GM18519 (cell line): Measurements from ENCODE around the gene VEPH1.

Experiments
- ATAC-seq: cut with Tn5 transposase; IDR thresholded peaks from one replicate; pipeline ENCODE4 v1.9.1; 2021; ENCODE audit warnings: mild to moderate bottlenecking, moderate library complexity; ENCODE audit not compliant: unreplicated experiment, low FRiP score

VEPH1 gene

DNA sequence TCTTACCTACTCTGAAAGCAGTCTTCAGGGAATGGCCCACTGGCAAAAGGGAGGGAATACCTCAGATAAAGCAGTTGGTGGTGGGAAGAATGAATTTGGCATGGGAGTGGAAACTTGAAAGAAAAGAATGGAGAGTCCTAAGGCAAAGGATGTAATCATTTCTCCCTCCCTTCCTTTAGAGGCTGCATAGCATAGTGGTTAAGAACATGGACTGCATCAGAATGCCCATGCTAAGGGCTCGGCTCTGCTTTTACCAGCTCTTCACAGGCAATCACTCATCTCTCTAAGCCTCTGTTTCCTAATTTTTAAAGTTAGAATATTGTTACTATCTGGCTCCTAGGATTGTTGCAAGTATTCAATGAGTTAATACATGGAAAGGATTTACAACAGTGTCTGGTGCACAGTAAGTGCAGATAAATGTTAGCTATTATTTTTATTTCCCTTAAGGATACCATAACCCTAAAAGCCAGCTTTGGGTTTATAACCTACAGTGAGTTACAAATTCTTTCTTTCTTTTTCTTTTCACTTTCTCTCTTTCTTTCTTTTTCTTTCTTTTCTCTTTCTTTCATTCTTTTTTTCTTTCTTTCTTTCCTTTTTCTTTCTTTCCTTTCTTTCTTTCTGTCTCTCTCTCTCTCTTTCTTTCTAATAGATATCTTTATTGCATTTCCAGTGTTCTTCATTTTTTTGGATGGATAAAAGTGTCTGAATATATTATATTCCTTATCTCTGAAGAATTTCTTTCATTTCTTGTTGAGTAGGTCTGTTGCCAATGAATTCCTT lies 23.6 kb downstream of the VEPH1 start:
- ATAC-seq, result no peak

GRCh38 chr3:157477441-157477840 lies 25.8 kb downstream of the VEPH1 start:
- ATAC-seq, result no peak

- ATAC-seq, result no peak
These were observed 27.2 kb downstream of the VEPH1 start for GRCh38 chr3:157475921-157476414.

DNA sequence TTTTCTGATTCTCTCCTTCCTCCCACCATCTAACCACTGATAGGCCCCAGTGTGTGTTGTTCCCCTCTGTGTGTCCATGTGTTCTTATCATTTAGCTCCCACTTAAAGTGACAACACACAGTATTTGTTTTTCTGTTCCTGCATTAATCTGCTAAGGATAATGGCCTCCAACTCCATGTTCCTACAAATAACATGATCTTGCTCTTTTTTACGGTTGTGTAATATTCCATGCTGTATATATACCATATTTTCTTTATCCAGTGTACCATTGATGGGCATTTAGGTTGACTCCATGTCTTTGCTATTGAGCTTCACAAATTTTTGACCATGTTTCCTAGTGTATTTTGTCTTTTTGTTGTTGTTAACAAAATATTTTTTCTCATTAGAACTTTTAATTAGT lies 30.6 kb downstream of the VEPH1 start:
- no peak for ATAC-seq

- no peak for ATAC-seq
These were observed 32.2 kb downstream of the VEPH1 start for GRCh38 chr3:157471064-157471463.

- no peak for ATAC-seq
These were observed 33.5 kb downstream of the VEPH1 start for GRCh38 chr3:157469561-157470294.

- ATAC-seq, result no peak
These were observed 36.0 kb downstream of the VEPH1 start for GRCh38 chr3:157467200-157467599.

DNA sequence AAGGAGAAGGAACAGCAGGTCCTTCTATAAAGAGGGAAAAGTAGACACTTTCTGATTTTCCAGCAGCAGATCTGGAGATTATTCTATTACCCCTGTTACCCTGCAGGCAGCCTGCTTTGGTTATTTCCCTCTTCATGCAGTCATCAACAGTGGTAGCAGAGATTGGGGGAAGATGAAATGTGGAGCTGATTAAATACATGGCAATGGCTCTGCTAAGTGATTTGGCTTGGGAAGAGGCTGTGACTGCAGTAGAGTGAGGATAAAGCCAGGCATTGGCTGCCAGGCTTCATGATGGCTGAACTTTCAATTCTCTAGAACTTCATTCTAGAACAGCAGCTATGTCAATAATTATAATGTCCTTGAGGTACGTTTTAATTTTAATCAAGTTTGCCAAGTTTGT lies 37.5 kb downstream of the VEPH1 start:
- ATAC-seq, result no peak

- ATAC-seq, result no peak
These were observed 38.9 kb downstream of the VEPH1 start for GRCh38 chr3:157464321-157464720.

DNA sequence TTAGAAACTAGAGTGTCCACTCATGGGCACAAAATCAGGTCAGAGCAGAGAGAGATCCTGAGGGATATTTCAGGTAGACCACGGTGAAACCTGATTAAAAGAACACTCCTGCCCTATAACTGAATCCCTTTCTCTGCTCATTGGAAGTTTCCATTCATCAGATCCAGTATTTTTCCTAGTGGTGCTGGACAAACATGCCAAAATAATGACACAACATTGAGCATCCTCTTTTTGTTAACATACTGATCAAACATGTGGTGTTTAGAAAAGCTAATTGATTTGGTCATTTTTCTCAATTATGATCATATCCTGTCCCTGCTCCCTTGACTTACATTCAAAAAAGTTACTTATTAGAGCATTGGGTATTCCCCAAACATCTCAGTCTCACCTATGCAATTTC lies 39.4 kb downstream of the VEPH1 start:
- no peak for ATAC-seq

DNA sequence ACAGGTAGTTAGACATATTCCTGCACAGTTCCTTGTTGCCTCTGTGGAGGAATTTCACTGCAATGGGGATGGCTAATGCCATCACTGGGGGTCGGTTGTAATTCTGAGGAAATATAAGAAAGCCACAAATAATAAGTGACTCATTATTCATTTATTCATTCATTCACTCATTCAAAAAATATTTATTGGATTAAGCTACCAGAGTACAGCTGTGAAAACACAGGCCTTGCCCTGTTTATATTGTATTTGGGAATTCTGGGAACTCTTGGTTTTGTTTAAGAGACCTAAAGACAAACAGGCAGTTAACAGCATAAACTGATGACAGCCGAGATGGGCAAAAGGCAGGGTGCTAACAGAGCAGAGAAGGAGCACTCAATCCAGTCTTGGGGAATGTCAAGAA lies 43.0 kb downstream of the VEPH1 start:
- no peak for ATAC-seq

DNA sequence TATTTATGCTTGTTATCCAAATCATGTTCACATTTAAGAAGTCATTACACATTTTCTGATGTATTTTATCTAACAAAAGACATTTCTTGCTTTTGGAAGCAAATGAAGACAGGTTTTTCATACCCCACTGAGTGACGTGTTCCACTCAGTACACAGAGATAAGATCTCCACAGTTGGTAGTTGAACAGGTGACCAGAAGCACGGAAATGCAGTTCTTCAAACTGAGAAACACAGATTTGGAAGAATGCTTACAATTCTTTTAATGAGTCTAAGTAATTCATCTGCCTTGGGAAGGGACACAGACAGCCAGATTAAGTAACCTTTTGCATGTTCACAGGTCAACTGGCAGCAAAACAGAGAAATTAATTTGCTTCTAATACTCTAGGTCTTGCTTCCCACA lies 43.5 kb downstream of the VEPH1 start:
- no peak for ATAC-seq

DNA sequence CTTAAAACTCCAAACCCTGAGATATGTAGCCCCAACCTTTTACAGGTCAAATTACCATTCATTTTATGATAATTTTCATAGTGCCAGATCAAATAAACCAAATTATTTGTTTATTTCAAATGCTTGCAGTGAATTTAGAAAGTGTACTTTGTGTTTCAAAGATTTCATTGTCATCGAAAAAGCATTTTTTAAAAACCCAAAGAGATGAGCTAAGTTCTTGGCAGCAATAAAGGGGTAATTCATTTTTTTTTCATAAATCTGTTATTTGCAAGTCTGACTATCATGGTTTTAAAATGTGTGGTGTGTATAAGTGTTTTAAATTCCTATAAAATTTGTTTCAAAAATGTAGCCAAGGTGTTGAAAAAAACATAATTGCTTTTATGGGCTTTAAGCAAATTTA lies 49.4 kb downstream of the VEPH1 start:
- no peak for ATAC-seq

DNA sequence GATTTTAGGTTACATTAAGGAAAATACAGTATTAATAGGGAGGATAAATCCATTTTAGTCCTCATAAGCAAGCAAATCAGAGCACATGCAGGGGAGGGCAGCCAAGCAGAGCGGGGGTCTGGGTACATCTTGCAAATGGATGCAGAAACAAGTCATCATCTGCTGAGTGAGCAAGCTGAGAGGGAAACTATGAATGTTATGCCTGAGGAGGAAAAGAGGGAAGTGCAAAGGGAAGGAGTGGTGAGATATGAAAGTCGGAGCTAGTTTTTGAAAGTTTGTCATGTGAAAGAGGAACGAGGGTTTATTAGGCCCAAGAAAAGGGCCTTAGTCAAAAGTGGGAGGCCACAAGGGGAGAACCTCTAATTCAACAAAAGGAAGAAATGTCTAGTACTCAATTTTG lies 51.1 kb downstream of the VEPH1 start:
- ATAC-seq, result no peak

DNA sequence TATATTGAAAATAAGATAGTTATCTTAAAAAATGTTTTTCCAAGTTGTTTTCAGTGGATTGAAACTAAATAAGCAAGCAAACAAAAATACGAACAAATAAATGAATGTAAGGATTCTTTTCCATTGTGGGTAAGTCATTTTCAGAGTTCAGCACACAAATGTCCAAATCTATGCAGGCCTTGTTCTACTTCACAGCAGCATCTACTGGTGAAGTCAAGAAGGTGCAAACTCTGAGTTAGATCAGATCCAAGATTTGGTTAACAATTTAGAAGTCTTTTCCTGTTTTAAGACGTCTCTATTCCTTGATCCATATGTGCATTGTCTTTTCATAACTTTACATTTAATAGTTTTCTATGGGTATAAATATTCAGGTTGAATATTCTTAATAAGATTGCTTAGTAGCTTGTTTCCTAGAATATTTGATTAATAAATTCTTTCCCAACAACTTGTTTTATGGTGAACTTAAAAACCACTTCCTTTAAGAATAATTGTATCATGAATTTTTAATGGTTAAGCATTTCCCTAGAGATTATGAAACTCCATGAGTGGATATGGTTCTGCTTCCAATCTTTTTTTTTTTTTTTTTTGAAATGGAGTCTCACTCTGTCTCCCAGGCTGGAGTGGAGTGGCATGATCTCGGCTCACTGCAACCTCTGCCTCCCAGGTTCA lies 56.1 kb downstream of the VEPH1 start:
- ATAC-seq, result no peak

- ATAC-seq, result no peak
These were observed 57.4 kb downstream of the VEPH1 start for GRCh38 chr3:157445857-157446256.

DNA sequence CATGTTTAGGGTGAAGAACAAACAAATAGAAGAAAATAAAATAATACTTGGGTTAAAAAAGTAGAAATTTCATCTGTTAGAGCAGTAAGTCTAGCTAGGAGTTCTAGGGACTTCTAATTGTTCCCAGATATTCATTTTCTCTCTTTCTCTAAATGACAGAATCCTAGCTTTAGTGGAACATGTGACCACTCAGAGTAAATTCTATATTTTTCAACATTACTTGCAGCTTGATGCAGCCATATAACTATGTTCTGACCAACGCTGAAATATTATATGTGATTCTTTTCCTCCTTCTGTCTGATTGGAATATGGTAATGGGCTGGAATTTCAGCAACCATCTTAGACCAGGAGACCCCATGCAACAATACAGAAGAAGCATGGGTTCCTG lies 58.4 kb downstream of the VEPH1 start:
- ATAC-seq, result no peak

- ATAC-seq, result no peak
These were observed 59.1 kb downstream of the VEPH1 start for GRCh38 chr3:157443905-157444796.

GRCh38 chr3:157442729-157443128 lies 60.5 kb downstream of the VEPH1 start:
- ATAC-seq, result no peak

DNA sequence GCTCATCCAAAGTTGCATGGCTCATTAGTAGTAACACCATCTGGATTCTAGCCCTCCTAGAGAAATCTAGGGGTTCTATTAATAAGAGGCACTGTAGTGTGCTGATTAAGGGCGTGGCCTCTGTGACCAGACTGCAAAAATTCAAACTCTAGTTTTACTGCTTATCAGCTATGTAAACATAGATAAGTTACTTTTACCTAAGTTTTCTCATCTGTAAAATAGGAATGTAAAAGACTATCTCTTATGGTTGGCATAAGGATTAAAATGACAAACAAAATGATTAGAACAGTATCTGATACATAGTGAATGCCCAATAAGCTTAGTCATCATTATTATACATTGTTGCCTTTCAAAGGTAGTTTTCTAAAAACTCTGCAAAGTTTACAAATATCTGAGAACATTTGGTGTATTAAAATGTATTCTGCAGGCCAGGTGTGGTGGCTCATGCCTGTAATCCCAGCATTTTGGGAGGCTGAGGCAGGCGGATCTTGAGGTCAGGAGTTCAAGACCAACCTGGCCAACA lies 62.1 kb downstream of the VEPH1 start:
- ATAC-seq, result no peak
